Measurements from ENCODE around the gene SFXN3. TPM values are rescaled to one million over a fixed set of nuclear protein-coding genes. Genes with fewer than 3 reads are reported as not detected.

Gene SFXN3
- total and polyA plus RNA-seq, 7 donors, result 9.5 to 57.1 (median 17.5) TPM

DNA sequence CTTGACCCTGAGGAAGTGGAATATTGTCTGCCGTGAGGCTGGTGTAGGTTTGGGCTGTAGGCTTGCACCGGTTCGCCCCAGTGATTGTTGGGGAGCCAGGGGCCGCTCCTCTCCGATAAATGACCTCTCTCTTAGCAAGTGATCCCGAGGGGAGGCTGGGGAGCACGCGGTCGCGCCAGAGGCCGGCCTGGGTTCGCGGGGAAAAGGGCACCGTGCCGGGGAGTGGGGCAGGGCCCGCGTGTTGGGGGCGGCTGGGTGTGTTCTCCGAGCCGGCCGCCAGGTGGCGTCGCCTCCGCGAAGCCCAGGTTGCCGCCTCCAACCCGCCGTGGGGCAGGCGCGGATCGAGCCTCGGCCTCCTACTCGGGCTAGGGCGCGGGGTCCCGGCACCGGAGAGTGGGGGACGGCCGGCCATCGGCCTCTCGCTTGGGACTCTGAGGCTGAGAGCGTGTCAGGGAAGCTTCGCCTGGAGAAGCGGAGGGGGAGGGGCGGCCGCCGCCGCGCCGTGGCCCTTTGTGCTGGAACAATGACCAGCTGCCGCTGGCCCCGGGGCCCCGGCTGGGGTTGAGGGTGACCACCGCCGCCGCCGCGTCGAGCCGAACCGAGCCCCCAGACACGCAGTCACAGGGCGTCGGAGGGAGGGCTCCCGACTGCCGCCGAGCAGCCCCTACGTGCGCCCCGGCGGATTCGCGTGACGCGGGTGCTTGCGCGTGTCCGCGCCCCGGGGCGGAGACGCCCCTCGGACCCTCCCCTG, 31.9 kb upstream of the SFXN3 start:
- H3K27me3 ChIP-seq, result no peaks in the 10 kb centered on the region
- H3K27ac ChIP-seq, result peak overlapping the region; percentile 99 to 100 (median 100)
- intact Hi-C loops (cut with DNase I), result loop anchor here (1.0 to 5.0 kb wide), 2 partner anchors 13 to 87 kb away; partner anchors contain the start of gene SLF2
- peaks cover 0 to 62% (median 53%) of the 10 kb centered on the region in 4 donors for H3K4me1 ChIP-seq
- H3K4me3 ChIP-seq, result peak overlapping the region; percentile 80 to 90 (median 90)
- 1% methylated on average over 83 of the region's 83 CpGs for WGBS, 2 donors
- H3K36me3 ChIP-seq, result peaks cover 9 to 19% (median 16%) of the 10 kb centered on the region in 4 donors
- peak; percentile 93 for DNase-seq
- TF ChIP-seq CTCF (IDR thresholded peaks at IDR 0.05) (peak; percentile 96 to 97 (median 96)), EP300 (IDR thresholded peaks at IDR 0.05) (no peak), POLR2AphosphoS5 (IDR thresholded peaks at IDR 0.05) (peak; percentile 84 to 97 (median 93)), POLR2A (IDR thresholded peaks at IDR 0.05) (peak; percentile 70 to 75)
- no peaks in the 10 kb centered on the region for H3K9me3 ChIP-seq

- no peaks in the 10 kb centered on the region for H3K27me3 ChIP-seq
- WGBS, 2 donors, result 2% methylated on average over 44 of the region's 44 CpGs
- intact Hi-C loops (cut with DNase I), result loop anchor here (1.0 to 5.0 kb wide), 2 partner anchors 13 to 87 kb away; partner anchors contain the start of gene SLF2
- H3K4me1 ChIP-seq, result peaks cover 0 to 68% (median 56%) of the 10 kb centered on the region in 4 donors
- peaks cover 11 to 25% (median 18%) of the 10 kb centered on the region in 4 donors for H3K36me3 ChIP-seq
- no peak for TF ChIP-seq EP300 (IDR thresholded peaks at IDR 0.05)
- no peak for TF ChIP-seq POLR2AphosphoS5 (IDR thresholded peaks at IDR 0.05)
- TF ChIP-seq CTCF (IDR thresholded peaks at IDR 0.05), result no peak
- no peak for TF ChIP-seq POLR2A (IDR thresholded peaks at IDR 0.05)
- peak within 1 kb of the TSS; percentile 80 to 90 (median 90) for H3K4me3 ChIP-seq
- H3K27ac ChIP-seq, result peak within 1 kb of the TSS; percentile 99 to 100 (median 100)
- no peaks in the 10 kb centered on the region for H3K9me3 ChIP-seq
- peak; percentile 72 for DNase-seq
Observed at GRCh38 chr10:100999742-101000126, 31.3 kb upstream of the SFXN3 start, which contains the start of gene LZTS2. Gene LZTS2, plus strand, starts transcription at chr10:100999808. Its CDS starts 2,731 bp downstream, at chr10:101002539.

GRCh38 chr10:101000127-101000914, 30.7 kb upstream of the SFXN3 start:
- peaks cover 0 to 70% (median 57%) of the 10 kb centered on the region in 4 donors for H3K4me1 ChIP-seq
- H3K36me3 ChIP-seq, result peaks cover 13 to 31% (median 18%) of the 10 kb centered on the region in 4 donors
- no peak for TF ChIP-seq CTCF (IDR thresholded peaks at IDR 0.05)
- no peak for TF ChIP-seq POLR2A (IDR thresholded peaks at IDR 0.05)
- no peak for TF ChIP-seq EP300 (IDR thresholded peaks at IDR 0.05)
- TF ChIP-seq POLR2AphosphoS5 (IDR thresholded peaks at IDR 0.05), result peak in 1 of 4 donors; percentile 10
- no peaks in the 10 kb centered on the region for H3K9me3 ChIP-seq
- DNase-seq, result peak; percentile 74
- peak overlapping the region; percentile 99 to 100 (median 100) for H3K27ac ChIP-seq
- no peaks in the 10 kb centered on the region for H3K27me3 ChIP-seq
- peak overlapping the region; percentile 80 to 90 (median 90) for H3K4me3 ChIP-seq
- intact Hi-C loops (cut with DNase I), result no loop called here
- 12 to 17% methylated on average over 19 of the region's 19 CpGs for WGBS, 2 donors

GRCh38 chr10:101000915-101001658, 29.9 kb upstream of the SFXN3 start:
- intact Hi-C loops (cut with DNase I), result no loop called here
- 42 to 48% methylated on average over 12 of the region's 12 CpGs for WGBS, 2 donors

More at GRCh38 chr10:101000915-101001658, 29.9 kb upstream of the SFXN3 start:
- no peaks in the 10 kb centered on the region for H3K27me3 ChIP-seq
- H3K36me3 ChIP-seq, result peaks cover 17 to 38% (median 23%) of the 10 kb centered on the region in 4 donors
- H3K4me1 ChIP-seq, result peaks cover 0 to 70% (median 57%) of the 10 kb centered on the region in 4 donors
- H3K9me3 ChIP-seq, result no peaks in the 10 kb centered on the region
- DNase-seq, result peak; percentile 98
- TF ChIP-seq EP300 (IDR thresholded peaks at IDR 0.05) (peak in 2 of 4 donors; percentile 40 to 84), POLR2AphosphoS5 (IDR thresholded peaks at IDR 0.05) (peak; percentile 89 to 98 (median 95)), POLR2A (IDR thresholded peaks at IDR 0.05) (peak; percentile 70 to 89), CTCF (IDR thresholded peaks at IDR 0.05) (no peak)
- peak overlapping the region; percentile 99 to 100 (median 100) for H3K27ac ChIP-seq
- peak overlapping the region; percentile 80 to 90 (median 90) for H3K4me3 ChIP-seq

Data from sigmoid colon (tissue), 7 donors.